ENCODE results near the gene WDR74. TPM values are rescaled to one million over a fixed set of nuclear protein-coding genes. Genes with fewer than 3 reads are reported as not detected.

The WDR74 gene
- total and polyA plus RNA-seq, 2 donors (not counting 1 experiment from before 2014, with no cell fraction given): 122 to 131 TPM

DNA sequence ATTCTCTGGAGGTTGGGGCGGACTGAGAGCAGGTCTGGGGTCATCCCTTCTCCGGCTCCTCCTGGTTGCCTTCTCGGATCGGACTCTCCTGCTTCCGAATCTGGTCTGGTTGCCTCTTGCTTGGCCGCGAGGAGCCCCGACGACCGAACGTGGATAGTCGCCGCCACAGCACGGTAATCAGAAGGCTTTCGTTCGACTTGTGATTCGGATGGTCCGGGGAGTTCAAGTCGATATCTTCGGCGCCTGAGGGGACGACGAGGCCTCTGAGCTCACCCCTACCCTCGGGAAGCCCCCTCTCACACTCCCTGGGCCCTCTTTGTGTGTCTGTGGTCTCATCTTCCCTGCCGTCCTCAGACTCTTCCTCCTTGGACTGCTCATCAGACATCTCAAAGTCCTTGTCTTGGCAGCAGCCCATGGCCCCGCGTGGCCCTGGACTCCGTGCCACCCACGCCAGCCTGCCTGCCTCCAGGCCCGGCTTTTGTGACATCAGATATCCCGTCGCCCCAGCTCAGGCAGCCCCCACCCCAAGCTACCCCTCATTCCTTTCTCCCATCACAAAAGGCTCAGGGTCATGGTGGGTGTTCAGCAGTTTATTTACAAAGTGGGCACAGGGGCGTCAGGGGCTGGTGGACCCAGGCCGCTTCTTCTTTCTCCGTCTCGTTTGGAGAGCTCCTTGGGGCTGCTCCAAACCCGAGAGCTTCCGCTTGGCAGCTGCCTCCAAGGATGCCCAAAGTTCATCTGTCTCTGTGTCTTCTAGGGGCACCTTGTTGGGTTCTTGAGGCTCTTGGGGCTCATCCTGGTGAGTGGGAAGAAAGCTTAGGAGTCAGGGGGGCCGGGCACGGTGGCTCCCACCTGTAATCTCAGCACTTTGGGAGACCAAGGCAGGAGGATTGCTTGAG is 6.8 kb downstream of the WDR74 start, which contains the start of gene TEX54:
Gene TEX54 (minus strand): TSS at position 506 of the 899 bp plus-strand sequence.
- ATAC-seq (ENCODE audit: low read depth): peak; percentile 1
- H3K4me1 Mint-ChIP-seq: peaks cover 42% of the 10 kb centered on the region
- peaks cover 0 to 47% of the 10 kb centered on the region in 2 experiments for H3K36me3 ChIP-seq (replicated peaks in 1 of 2; ENCODE audit: control extremely low read depth in 1 of 2, control insufficient read depth in 1 of 2, extremely low read depth in 1 of 2, insufficient read depth in 2 of 2, low read length in 1 of 2)

DNA sequence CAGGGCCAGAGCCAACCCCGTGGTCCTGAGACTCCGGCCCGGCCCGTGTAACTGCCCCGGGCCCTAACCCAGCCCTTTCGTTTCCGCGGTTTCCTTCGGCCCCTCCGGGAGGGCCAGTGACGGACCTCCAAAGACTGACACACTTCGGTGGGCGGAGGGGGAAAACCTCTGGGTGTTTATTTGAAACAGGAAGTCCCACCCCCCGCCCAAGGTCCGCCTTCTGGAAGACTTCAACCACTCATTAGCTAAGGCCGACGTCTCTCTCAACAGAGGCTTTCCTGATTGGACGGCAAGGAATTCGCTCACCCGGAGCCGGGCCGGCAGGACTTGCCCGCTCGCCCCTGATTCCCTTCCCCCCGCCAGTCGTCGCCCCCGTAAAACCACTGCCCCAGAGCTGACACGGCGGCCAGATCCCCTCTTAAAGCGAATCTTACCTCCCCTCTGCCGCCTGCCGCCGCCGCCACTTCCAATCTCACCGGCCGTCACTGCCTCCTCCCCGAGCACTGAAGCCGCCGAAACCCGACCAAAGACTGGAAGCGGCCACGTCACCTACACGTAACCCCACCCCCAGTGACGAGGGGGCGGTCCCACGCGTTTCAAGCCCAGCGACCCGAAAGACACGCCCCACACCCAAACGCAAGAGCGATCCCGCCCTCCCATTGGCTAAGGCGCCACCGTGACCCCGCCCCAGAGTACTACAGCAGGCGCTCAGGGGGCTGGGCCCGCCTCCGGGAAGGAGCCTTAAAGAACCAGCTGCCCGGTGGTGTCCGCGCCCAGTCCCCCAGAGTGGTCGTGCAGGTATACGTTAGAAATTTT is 7.7 kb downstream of the WDR74 start, which contains the start of gene STX5:
Gene STX5 (minus strand): TSS at position 532 of the 816 bp plus-strand sequence. CDS start 808 bp downstream, outside the sequence.
- H3K27me3 ChIP-seq (replicated peaks in 1 of 4; ENCODE audit: control extremely low read depth in 1 of 4, control insufficient read depth in 3 of 4, insufficient read depth in 4 of 4, low read length in 3 of 4): no peaks in the 10 kb centered on the region
- H3K4me3 ChIP-seq (ENCODE audit: control extremely low read depth in 1 of 5, extremely low read depth in 1 of 5, insufficient read depth in 1 of 5, low read depth in 2 of 5, low read length in 4 of 5): peak within 1 kb of the TSS; percentile 69 to 96 (median 92)
- under 1% methylated on average over 61 of the region's 65 CpGs for WGBS (ENCODE audit: insufficient coverage)
- H2AFZ ChIP-seq (ENCODE audit: insufficient read depth, low read depth, low read length, poor library complexity, severe bottlenecking): peak within 1 kb of the TSS; percentile 75
- ChIA-PET CTCF (interaction anchor here (0.6 to 2.8 kb wide), 12 partner anchors 9 to 294 kb away, joined by 3 to 14 read pairs (median 5); partner anchors contain the start of genes TMEM179B, TTC9C and ZBTB3), POLR2A (interaction anchor here (0.6 to 2.8 kb wide), 16 partner anchors 9 to 241 kb away, joined by 3 to 53 read pairs (median 9); partner anchors contain the start of genes C11orf98, CSKMT, HNRNPUL2 and MTA2)
- Mint-ChIP-seq H3K9me3 (ENCODE audit: insufficient read depth) (no peaks in the 10 kb centered on the region), H3K4me3 (peak within 1 kb of the TSS; percentile 92), H3K4me1 (peaks cover 43% of the 10 kb centered on the region), H3K27ac (peak within 1 kb of the TSS; percentile 97), H3K27me3 (no peaks in the 10 kb centered on the region)
- peak within 1 kb of the TSS; percentile 96 to 99 for H3K27ac ChIP-seq (ENCODE audit: low read length in 2 of 2)
- peaks cover 4 to 49% of the 10 kb centered on the region in 2 experiments for H3K36me3 ChIP-seq (replicated peaks in 1 of 2; ENCODE audit: control extremely low read depth in 1 of 2, control insufficient read depth in 1 of 2, extremely low read depth in 1 of 2, insufficient read depth in 2 of 2, low read length in 1 of 2)
- H3K79me2 ChIP-seq (ENCODE audit: control insufficient read depth, insufficient read depth, low read length): peaks cover 84% of the 10 kb centered on the region
- no peak for TF ChIP-seq CTCF (IDR thresholded peaks at IDR 0.05)
- no peak for TF ChIP-seq EZH2 (IDR thresholded peaks at IDR 0.05; ENCODE audit: borderline replicate concordance, insufficient read depth, low read depth, low read length, poor library complexity, severe bottlenecking)
- peak within 1 kb of the TSS; percentile 99 for H3K9ac ChIP-seq (ENCODE audit: low read length)
- peak; percentile 95 for ATAC-seq (ENCODE audit: low read depth)
- peak within 1 kb of the TSS; percentile 94 for H3K4me2 ChIP-seq (replicated peaks; ENCODE audit: low read depth, low read length, poor library complexity, severe bottlenecking)
- peaks cover 16 to 30% of the 10 kb centered on the region in 2 donors for H3K4me1 ChIP-seq (ENCODE audit: control insufficient read depth in 2 of 2, insufficient read depth in 2 of 2, low read length in 2 of 2)
- peak; percentile 100 for DNase-seq
- H3K9me3 ChIP-seq (ENCODE audit: control extremely low read depth in 1 of 3, control insufficient read depth in 2 of 3, insufficient read depth in 1 of 3, low read length in 2 of 3): no peaks in the 10 kb centered on the region
- intact Hi-C loops (cut with micrococcal nuclease): loop anchor here (1.0 to 2.0 kb wide), 10 partner anchors 8 to 257 kb away; partner anchors contain the start of genes GANAB, HNRNPUL2, NXF1 and TAF6L
- peaks cover 36% of the 10 kb centered on the region for H4K20me1 ChIP-seq (ENCODE audit: control insufficient read depth, insufficient read depth, low read length, poor library complexity, severe bottlenecking)

More for the DNA sequence above, 6.8 kb downstream of the WDR74 start, which contains the start of gene TEX54:
- H3K27me3 ChIP-seq (replicated peaks in 1 of 4; ENCODE audit: control extremely low read depth in 1 of 4, control insufficient read depth in 3 of 4, insufficient read depth in 4 of 4, low read length in 3 of 4): no peaks in the 10 kb centered on the region
- Mint-ChIP-seq H3K4me3 (peak within 1 kb of the TSS; percentile 92), H3K27me3 (no peaks in the 10 kb centered on the region), H3K27ac (peak within 1 kb of the TSS; percentile 97), H3K9me3 (ENCODE audit: insufficient read depth) (no peaks in the 10 kb centered on the region)
- H3K9ac ChIP-seq (ENCODE audit: low read length): peak within 1 kb of the TSS; percentile 99
- ChIA-PET POLR2A (interaction anchor here (0.6 to 2.8 kb wide), 15 partner anchors 8 to 241 kb away, joined by 3 to 53 read pairs (median 10); partner anchors contain the start of genes C11orf98, CSKMT, HNRNPUL2 and NXF1), CTCF (interaction anchor here (1.1 to 2.8 kb wide), 7 partner anchors 9 to 104 kb away, joined by 3 to 14 read pairs (median 5); partner anchors contain the start of genes TMEM179B, TTC9C and ZBTB3)
- H4K20me1 ChIP-seq (ENCODE audit: control insufficient read depth, insufficient read depth, low read length, poor library complexity, severe bottlenecking): peaks cover 30% of the 10 kb centered on the region
- intact Hi-C loops (cut with micrococcal nuclease): loop anchor here (1.0 to 2.0 kb wide), 5 partner anchors 24 to 258 kb away; partner anchors contain the start of genes GANAB, HNRNPUL2 and TAF6L
- H3K27ac ChIP-seq (ENCODE audit: low read length in 2 of 2): peak within 1 kb of the TSS; percentile 96 to 99
- peak within 1 kb of the TSS; percentile 69 to 96 (median 92) for H3K4me3 ChIP-seq (ENCODE audit: control extremely low read depth in 1 of 5, extremely low read depth in 1 of 5, insufficient read depth in 1 of 5, low read depth in 2 of 5, low read length in 4 of 5)
- TF ChIP-seq EZH2 (IDR thresholded peaks at IDR 0.05; ENCODE audit: borderline replicate concordance, insufficient read depth, low read depth, low read length, poor library complexity, severe bottlenecking): no peak
- DNase-seq: no peak
- no peaks in the 10 kb centered on the region for H3K9me3 ChIP-seq (ENCODE audit: control extremely low read depth in 1 of 3, control insufficient read depth in 2 of 3, insufficient read depth in 1 of 3, low read length in 2 of 3)
- peaks cover 16 to 30% of the 10 kb centered on the region in 2 donors for H3K4me1 ChIP-seq (ENCODE audit: control insufficient read depth in 2 of 2, insufficient read depth in 2 of 2, low read length in 2 of 2)
- WGBS (ENCODE audit: insufficient coverage): 22% methylated on average over 36 of the region's 40 CpGs
- peak within 1 kb of the TSS; percentile 75 for H2AFZ ChIP-seq (ENCODE audit: insufficient read depth, low read depth, low read length, poor library complexity, severe bottlenecking)
- peaks cover 85% of the 10 kb centered on the region for H3K79me2 ChIP-seq (ENCODE audit: control insufficient read depth, insufficient read depth, low read length)
- peak within 1 kb of the TSS; percentile 94 for H3K4me2 ChIP-seq (replicated peaks; ENCODE audit: low read depth, low read length, poor library complexity, severe bottlenecking)
